Lung (tissue), 12 donors: ENCODE measurements around the gene RABGGTA. TPM values are rescaled to one million over a fixed set of nuclear protein-coding genes. Genes with fewer than 3 reads are reported as not detected.

Experiments used
- ATAC-seq: fragments of 200-7000 bp; cut with Tn5 transposase; one replicate; pipeline ENCODE4 v1.9.1; 2020; ENCODE audit warnings: moderate number of reproducible peaks; ENCODE audit not compliant: insufficient read depth, low FRiP score
- DNase-seq, 3 donors: peaks; one replicate each; pipeline ENCODE4 v3.0.0-alpha.2; 2013 to 2017
- H3K27ac ChIP-seq, 2 donors: one replicate each; pipeline ENCODE4 v1.5.1; 2013; ENCODE audit warnings: mild to moderate bottlenecking in 2 of 2, moderate library complexity in 2 of 2, control low read depth in 1 of 2, inconsistent platforms in 1 of 2, low read depth in 1 of 2, low read length in 1 of 2
- H3K27me3 ChIP-seq, 3 donors: one replicate each; pipeline ENCODE4 v1.5.1; 2013; ENCODE audit warnings: low read length in 2 of 3; ENCODE audit not compliant: control insufficient read depth in 3 of 3, insufficient read depth in 3 of 3
- H3K36me3 ChIP-seq, 4 donors: one replicate each; pipeline ENCODE4 v1.5.1; 2013; ENCODE audit warnings: low read length in 4 of 4, mild to moderate bottlenecking in 1 of 4, moderate library complexity in 1 of 4; ENCODE audit not compliant: control insufficient read depth in 4 of 4, insufficient read depth in 4 of 4
- H3K4me1 ChIP-seq, 5 donors: one replicate each; pipeline ENCODE4 v1.5.1; 2013; ENCODE audit warnings: low read length in 5 of 5, mild to moderate bottlenecking in 2 of 5, moderate library complexity in 1 of 5; ENCODE audit not compliant: control insufficient read depth in 5 of 5, insufficient read depth in 5 of 5
- H3K4me3 ChIP-seq: one replicate; pipeline ENCODE4 v1.5.1; 2013; ENCODE audit warnings: mild to moderate bottlenecking, control low read depth, moderate library complexity
- H3K9ac ChIP-seq, 2 donors: one replicate each; pipeline ENCODE4 v1.5.1; 2013; ENCODE audit warnings: low read length in 2 of 2, control low read depth in 1 of 2; ENCODE audit not compliant: insufficient read depth in 1 of 2
- H3K9me3 ChIP-seq, 4 donors: one replicate each; pipeline ENCODE4 v1.5.1; 2013; ENCODE audit warnings: low read length in 3 of 4, mild to moderate bottlenecking in 1 of 4, moderate library complexity in 1 of 4; ENCODE audit not compliant: control insufficient read depth in 4 of 4, insufficient read depth in 3 of 4
- CTCF ChIP-seq: IDR thresholded peaks from 2 replicates; pipeline ENCODE4 v1.5.1; 2012; ENCODE audit warnings: mild to moderate bottlenecking; ENCODE audit errors: control extremely low read depth, extremely low read depth
- WGBS, 2 donors: extraction: QIAGEN DNeasy Blood & Tissue Kit; methylation state at CpG; one replicate each; pipeline ENCODE4 v1.1.7; 2013; 5-methylcytosine and 5-hydroxymethylcytosine counted together
- polyA plus RNA-seq, 2 donors: library from polyadenylated mRNA; stranded (reverse); fragments of 200-250 nt; gene quantifications; one replicate each; pipeline ENCODE4 v1.2.1, GENCODE V29; 2013
- total RNA-seq, 2 donors: library from RNA; depleted of rRNA in 1 of 2; stranded (reverse); fragments of >200 nt in 1 of 2; gene quantifications; one replicate each; pipeline ENCODE4 v1.2.1, GENCODE V29; 2014 to 2021
- donor health status: control.
- donor health status: control.
- donor health status: Bipolar disorder and iron deficiency.
- donor health status: healthy.
- donor health status: DM: yes; HTN: yes; CAD: no.

Gene RABGGTA
- total and polyA plus RNA-seq, 4 donors = 19.7 to 55.8 (median 42.9) TPM

- DNase-seq = no peak
- Histone ChIP-seq H3K9ac (no peak overlapping the region), H3K4me3 (no peak overlapping the region), H3K9me3 (no peaks in the 10 kb centered on the region), H3K36me3 (peaks cover 9 to 33% (median 27%) of the 10 kb centered on the region in 4 donors), H3K27ac (no peak overlapping the region), H3K4me1 (peaks cover 10 to 21% (median 16%) of the 10 kb centered on the region in 5 donors), H3K27me3 (no peaks in the 10 kb centered on the region)
- TF ChIP-seq CTCF = no peak
- no peak for ATAC-seq
- WGBS, 2 donors = 94 to 96% methylated on average over 3 of the region's 3 CpGs
Measured at GRCh38 chr14:24234095-24235005, 37.0 kb downstream of the RABGGTA start.

- TF ChIP-seq CTCF = no peak
- no peak for DNase-seq
- 76 to 85% methylated on average over 2 of the region's 2 CpGs for WGBS, 2 donors
- peak overlapping the region; percentile 75 to 96 for H3K27ac ChIP-seq
- peak overlapping the region; percentile 26 to 31 for H3K9ac ChIP-seq
- no peak for ATAC-seq
- no peaks in the 10 kb centered on the region for H3K9me3 ChIP-seq
- peaks cover 9 to 27% (median 23%) of the 10 kb centered on the region in 4 donors for H3K36me3 ChIP-seq
- no peaks in the 10 kb centered on the region for H3K27me3 ChIP-seq
- no peak overlapping the region for H3K4me3 ChIP-seq
- H3K4me1 ChIP-seq = peaks cover 10 to 21% (median 16%) of the 10 kb centered on the region in 5 donors
Measured at GRCh38 chr14:24233538-24233866, 37.9 kb downstream of the RABGGTA start.

- no peaks in the 10 kb centered on the region for H3K27me3 ChIP-seq
- H3K9ac ChIP-seq = peak within 1 kb of the TSS; percentile 69 to 84
- 3% methylated on average over 38 of the region's 38 CpGs for WGBS, 2 donors
- H3K9me3 ChIP-seq = no peaks in the 10 kb centered on the region
- peaks cover 9 to 27% (median 18%) of the 10 kb centered on the region in 4 donors for H3K36me3 ChIP-seq
- ATAC-seq (peak; percentile 72), DNase-seq (no peak)
- peak within 1 kb of the TSS; percentile 84 for H3K4me3 ChIP-seq
- peaks cover 10 to 21% (median 16%) of the 10 kb centered on the region in 5 donors for H3K4me1 ChIP-seq
- peak within 1 kb of the TSS; percentile 75 to 96 for H3K27ac ChIP-seq
- no peak for TF ChIP-seq CTCF
Measured at GRCh38 chr14:24232645-24233537, 38.5 kb downstream of the RABGGTA start, which contains the start of gene GMPR2. GMPR2 (plus strand) TSS chr14:24232929; CDS start chr14:24233254, 325 bp downstream.
